Measurements from ENCODE around the gene TRIM41.
"Not testable (repeated sequence)": the region's sequence is repeated elsewhere in the genome, so short reads cannot be mapped to it uniquely, and the experiment has no call there.

TRIM41 gene

DNA sequence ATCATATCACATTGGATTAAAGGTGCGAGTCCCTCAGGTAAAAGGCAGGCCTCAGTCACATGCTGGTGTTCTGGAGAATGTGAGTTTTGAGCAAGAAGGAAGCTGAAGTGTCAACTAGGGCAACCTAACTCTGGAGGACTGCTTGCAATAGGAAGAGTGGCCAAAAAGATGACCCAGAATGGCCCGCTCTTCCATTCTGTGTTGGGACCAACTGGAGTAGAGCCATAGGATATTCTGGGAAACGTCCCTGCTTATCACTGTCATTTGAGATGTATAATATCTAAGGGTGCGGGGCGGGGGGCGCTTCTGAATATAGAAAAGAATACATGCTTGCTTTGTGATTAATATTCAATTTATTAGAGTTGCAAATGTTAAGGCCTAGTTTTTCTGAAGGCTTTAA lies 11.0 kb upstream of the TRIM41 start:
- DNase-seq: no peak

DNA sequence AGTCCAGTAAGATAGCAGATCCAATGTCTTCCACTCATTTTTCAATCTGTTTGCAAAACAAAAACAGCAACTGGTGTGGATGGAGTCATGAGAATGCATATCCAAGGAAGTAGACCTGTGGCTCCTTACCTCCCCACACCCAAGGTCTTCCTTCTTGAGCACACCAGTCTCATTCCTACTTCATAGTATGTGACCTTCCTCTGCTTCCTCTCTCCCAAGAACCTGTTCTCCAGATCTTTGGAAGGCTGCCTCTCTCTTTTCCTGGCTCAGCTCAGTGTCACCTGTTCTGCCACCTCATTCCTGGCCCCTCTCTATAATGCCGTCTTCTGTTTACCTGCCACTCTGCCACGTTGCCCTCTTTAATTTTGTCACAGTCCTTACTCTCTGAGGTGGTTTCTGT lies 10.1 kb upstream of the TRIM41 start:
- DNase-seq: no peak

DNA sequence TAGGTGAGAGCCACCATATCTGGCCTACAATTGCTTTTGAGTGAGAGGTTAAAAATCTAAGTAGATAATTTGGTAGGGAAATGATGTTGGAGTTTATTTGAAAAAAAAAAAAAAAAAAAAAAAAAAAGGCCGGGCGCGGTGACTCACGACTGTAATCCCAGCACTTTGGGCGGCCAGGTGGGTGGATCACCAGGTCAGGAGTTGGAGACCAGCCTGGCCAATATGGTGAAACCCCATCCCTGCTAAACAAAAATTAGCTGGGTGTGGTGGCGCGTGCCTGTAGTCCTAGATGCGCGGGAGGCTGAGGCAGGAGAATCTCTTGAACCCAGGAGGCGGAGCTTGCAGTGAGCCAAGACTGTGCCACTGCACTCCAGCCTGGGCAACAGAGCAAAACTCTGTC lies 8.8 kb upstream of the TRIM41 start:
- not testable (repeated sequence) for DNase-seq

DNA sequence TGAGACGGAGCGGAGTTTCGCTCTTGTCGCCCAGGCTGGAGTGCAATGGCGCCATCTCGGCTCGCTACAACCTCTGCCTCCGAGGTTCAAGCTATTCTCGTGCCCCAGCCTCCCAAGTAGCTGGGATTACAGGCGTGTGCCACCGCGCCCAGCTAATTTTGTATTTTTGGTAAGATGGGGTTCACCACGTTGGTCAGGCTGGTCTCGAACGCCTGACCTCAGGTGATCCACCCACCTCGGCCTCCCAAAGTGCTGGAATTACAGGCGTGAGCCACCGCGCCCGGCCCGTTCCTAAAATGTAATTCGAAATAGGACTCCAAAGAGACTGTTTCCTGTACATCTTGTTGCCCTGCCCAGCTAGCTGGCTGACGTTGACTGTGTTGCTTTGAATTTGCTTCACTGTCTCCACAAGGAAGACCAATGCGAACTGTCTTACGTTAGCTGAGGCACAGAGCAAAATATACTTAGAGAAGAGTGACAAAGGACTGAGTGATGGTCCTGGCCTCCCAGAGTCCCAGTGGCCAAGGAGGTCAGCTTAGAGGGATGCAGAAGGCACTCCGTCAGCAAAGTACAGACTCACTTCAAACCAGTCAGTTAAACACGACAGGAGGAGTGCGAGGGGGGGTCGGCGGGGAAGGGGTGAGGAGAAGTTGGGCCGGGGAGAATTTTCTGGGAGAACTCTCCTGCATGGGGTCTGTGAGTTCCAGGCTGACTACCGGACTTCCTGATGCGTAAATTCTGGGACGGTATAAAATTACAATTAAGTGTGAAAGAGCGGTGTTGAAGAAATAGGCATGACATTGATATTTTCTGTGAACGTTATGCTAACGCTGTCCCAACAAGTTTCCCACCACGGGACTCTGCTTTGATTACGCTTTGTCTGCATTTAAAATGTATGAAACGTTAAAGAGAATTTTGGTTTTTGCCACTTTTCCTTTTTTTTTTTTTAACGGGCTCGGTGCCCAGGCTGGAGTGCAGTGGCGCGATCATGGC lies 6.8 kb upstream of the TRIM41 start:
- DNase-seq: no peak

DNA sequence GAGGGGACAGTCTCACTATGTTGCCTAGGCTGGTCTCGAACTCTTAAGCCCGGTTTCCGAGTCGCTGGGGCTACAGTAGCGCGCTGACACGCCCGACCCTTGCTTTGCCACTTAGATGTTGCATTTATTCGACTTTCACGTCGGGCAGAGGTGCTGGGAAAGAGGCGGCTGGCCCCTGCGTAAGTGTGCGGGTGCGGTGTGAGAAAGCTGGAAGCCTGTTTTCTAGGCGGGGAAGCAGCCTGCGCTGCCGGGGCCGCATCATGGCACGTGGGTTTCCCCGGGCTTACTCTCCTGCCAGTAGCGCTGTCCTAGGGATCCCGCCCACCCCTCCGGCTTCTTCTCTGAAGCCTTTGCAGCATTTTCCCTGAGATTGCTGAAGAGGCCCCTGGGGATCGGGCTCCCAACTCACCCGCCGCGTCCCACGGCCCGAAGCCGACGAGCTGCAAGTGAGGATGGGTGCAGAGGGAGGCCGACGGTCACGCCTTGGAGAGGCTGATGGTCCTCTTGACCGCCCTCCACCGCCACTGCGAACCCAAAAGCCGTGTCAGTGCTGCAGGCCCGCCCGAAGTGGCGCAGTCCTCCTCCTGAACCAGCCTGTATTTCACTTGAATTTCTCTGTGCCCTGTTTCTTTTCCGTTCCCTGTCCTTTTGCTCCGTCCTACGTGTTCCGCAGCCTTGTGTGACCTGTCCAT lies 5.8 kb upstream of the TRIM41 start:
- no peak for DNase-seq

DNA sequence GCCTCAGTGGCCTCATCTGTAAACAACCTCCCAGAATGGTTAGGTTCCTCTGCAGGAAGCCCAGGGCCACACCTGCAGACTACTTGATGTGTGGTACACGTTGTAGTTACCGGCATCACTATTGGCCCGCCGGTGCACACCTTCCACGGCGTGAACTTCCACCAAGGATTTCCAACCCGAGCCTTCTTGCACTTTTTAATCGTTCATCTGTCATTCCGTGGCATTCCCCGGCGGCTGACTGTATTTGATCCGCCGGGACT lies 5.3 kb upstream of the TRIM41 start:
- no peak for DNase-seq

DNA sequence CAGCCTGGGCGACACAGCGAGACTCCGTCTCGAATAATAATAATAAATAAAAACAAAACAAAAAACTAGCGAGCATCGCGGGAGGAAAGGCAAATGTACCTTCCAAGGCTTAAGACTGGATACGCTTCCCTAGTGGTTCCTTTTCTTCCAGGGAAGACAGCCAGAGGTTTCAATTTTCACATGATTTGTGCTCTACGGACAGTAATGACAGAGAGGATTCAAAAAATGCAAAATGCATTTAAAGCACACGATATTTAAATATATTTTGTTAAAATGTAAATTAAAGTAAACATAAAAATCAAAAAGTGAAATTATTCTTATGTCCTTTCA lies 4.3 kb upstream of the TRIM41 start:
- DNase-seq: no peak

DNA sequence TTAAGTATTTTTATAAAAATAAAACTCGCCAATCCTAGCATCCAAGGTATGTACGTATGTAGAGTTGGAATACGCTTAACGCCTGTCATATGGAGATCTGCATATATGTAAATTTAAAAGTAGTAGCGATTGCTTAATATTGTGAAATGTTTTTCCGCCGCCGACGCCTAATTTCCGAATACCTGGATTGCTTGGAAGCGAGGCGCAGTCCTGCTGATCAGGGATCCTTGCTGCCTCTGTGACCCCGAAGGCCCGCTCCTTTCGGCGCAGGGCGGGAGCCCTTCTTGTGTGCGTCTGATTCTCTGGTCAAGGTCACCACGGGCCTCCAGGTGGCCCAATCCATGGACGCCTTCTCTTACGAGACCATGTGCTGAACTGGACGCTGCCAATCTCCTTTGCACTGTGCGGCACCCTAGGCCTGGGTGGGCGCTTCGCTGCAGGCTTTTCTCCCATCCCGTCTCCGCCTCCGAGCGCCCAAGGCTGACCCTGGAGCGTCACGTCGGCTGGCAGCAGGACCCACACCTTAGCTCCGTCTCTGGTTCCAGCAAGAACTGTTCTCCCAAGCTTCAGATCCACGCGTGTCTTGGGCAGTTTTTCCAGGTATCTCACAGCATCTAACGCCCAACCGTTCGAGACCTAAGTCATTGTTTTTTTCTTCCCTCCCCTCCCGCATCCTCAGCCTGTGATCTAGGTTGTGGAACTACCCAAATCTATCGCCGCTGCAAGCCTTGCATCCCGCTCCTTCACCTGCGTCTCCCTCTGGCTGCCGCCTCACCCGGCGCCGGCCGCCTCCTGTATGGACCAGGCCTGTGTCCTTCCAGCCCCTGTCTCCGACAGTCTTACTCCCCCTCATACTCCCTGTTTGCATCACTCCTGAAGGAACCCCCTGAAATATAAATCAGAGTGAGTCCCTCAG lies 3.6 kb upstream of the TRIM41 start:
- no peak for DNase-seq

DNA sequence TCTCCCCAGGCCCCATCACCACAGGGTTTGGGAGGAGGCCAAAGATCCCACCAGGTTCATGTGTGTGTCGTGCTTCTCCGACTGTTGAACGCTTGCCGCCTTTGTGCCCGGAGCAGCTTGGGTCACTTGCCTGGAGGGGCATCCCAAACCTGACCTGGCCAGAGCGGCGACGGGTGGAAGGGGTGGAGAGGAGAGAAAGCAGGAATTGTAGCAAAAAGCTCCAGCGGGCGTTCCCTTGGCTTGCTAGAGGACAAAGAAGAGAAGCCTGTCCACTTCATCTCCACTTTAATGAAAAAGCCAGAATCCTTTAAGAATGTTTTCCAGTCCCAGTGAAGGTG lies 2.9 kb upstream of the TRIM41 start:
- no peak for DNase-seq

DNA sequence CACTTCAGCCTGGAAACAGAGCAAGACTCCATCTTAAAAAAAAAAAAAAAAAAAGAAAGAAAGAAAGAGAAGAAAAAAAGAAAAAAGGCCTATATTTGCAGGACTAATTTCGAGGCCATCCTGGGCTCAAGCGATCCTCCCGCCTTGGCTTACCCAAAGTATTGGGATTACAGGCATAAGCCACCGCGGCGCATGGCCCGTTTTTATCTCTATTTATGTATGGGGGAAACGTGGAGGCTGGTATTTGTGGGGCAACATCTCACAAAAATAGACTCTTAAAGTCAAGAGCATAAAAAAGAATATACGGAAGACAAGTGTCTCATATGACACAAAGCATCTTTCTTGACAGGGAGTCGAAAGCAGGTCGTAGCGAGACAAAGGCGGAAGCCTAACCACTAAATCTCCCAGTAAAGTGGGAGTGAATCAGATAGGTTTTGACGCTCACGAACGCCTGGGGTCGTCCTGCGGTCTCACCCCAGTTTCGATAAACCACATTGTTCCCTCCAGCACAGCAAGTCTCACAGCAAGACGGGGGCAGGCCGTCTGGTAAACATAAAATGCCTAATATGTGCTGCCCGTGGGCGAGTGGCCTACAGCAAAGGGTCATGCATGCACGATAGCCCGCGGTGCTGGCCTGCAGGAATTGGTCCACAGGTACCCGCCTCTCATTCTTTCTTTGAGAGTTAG lies 1.8 kb upstream of the TRIM41 start:
- no peak for DNase-seq

DNA sequence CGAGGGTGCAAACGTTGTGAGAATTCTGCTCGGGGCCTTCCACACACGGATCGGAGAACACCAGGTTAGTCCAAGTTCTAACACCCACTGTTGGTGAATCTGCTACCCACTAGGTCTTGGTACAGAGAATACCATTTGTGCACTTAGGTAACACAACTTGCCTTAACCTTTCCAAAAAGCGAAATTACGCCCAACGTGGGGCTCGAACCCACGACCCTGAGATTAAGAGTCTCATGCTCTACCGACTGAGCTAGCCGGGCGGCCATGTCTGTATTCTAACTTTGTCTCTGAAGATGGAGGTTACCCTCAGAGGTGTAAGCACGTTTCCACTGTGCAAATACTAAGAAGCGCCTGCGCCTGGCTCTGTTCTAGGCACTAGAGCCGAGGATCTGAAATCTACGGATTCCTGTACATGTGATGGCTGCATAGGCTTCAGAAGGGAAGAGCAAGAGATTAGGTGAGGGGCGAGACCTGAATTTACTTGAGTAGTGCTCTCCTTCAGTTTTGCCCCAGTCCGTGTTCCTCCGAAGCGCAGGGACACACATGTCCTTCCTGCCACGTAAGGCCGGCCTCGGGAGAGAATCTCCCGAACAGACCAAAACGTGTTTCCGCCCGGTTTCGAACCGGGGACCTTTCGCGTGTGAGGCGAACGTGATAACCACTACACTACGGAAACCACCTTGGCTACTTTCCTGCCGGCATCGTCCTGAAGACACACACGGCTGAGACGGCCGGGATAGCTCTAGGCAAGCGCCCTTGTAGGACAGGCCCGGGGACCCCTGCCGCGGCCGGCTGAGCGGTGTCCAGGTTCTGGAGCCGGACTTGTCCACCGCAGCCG lies 1.1 kb upstream of the TRIM41 start:
- DNase-seq: no peak

DNA sequence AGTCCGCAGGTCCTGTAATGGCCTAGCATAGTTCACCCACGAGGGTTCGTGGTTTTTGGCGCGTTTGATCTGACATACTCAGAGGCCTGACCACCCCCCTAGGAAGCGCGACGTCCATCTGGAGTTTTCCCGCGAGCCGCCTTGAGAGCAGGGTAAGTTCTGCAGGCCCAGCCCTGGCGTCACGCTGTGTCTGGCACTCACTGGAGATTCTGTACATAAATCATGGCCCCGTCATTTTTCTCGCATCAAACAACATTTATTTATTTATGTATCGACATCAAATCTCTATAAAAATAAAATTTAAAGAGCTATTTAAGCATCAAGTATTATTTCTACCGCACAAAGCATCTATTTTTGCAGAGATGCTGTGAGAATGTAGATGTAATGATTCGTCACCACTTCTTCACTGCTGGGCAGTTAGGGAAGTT lies 437 bp upstream of the TRIM41 start:
- no peak for DNase-seq

DNA sequence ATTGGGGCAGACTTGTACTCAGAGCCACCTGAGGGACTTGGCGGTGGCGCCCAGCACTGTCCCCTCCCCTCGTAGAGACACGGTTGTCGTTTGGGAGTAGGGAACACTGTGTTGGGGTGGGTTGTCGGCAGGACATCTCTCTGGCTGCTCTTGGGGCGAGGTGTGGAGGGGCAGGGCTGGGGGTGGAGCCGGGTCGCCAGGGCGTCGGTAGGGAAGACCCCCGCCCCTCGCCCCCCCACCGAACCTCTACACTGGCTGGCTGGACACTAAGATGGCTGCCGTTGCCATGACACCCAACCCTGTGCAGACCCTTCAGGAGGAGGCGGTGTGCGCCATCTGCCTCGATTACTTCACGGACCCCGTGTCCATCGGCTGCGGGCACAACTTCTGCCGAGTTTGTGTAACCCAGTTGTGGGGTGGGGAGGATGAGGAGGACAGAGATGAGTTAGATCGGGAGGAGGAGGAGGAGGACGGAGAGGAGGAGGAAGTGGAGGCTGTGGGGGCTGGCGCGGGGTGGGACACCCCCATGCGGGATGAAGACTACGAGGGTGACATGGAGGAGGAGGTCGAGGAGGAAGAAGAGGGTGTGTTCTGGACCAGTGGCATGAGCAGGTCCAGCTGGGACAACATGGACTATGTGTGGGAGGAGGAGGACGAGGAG lies 778 bp downstream of the TRIM41 start:
- DNase-seq: no peak

DNA sequence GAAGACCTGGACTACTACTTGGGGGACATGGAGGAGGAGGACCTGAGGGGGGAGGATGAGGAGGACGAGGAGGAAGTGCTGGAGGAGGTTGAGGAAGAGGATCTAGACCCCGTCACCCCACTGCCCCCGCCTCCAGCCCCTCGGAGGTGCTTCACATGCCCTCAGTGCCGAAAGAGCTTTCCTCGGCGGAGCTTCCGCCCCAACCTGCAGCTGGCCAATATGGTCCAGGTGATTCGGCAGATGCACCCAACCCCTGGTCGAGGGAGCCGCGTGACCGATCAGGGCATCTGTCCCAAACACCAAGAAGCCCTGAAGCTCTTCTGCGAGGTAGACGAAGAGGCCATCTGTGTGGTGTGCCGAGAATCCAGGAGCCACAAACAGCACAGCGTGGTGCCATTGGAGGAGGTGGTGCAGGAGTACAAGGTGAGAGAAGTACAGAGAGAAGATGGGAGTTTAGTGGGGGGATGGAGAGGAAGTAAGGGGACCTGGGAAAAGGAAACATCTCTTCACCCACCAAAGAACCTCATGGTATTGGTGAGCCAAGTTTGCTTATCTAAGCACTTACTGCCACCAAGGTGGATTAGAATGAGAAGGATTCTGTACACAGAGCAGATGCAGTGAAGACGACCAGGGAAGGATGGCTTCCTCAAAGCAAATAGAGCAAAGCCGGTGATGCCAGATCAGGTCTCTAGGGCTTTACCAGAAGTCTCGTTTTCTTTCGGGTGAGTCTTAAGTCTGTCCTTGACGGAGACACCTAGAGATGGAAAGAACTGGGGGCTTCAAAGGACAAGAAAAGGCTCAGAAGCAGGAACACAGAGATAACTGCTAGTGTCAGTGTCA lies 1.5 kb downstream of the TRIM41 start:
- no peak for DNase-seq

DNA sequence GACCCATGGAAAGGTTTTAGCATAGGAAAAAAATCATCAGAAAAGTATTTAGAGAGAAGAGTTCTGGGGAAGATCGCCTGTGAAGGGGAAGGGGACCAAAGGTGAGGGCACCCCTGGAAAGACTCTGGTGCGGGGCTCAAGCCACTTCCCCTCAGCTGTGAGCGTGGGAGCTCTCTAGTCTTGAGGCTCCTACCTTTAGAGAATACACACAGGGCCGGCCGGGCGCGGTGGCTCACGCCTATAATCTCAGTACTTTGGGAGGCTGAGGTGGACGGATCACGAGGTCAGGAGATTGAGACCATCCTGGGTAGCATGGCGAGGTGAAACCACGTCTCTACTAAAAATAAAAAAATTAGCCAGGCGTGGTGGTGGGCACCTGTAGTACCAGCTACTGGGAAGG lies 6.9 kb downstream of the TRIM41 start:
- no peak for DNase-seq

DNA sequence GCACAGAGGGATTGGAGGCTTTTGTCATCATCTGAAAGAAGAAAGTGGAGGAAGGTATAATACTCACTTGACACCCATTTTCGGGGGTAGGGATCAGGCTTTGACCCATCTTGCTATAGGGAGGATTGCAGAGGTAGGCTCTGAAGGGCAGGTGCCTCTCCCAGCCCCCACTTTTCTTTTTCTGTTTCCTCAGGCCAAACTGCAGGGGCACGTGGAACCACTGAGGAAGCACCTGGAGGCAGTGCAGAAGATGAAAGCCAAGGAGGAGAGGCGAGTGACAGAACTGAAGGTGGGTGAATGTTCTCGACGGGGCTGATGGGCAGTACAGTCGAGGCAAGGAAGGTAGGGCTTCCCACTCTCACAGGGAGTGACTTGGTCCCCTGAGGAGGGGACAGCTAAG lies 7.5 kb downstream of the TRIM41 start:
- no peak for DNase-seq

DNA sequence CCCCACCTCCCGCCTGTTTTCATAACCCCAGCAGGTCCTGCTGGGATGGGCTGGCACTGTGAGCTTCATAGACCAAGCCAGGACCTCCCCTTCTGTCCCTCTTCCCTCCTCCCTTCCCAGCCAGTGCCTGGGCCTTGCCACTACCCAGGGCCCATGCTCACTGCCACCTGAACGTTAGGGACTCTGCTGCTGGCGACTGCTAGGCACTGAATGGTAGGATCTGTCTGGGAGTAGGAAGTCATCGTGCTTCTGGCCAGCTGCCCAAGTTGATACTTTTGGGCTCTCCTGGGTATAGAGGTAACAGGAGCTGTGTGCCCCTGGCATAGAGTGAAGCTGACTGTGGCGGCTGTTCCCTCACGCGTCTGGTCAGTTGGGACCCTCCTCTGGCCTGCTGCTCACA lies 8.4 kb downstream of the TRIM41 start:
- DNase-seq: no peak

DNA sequence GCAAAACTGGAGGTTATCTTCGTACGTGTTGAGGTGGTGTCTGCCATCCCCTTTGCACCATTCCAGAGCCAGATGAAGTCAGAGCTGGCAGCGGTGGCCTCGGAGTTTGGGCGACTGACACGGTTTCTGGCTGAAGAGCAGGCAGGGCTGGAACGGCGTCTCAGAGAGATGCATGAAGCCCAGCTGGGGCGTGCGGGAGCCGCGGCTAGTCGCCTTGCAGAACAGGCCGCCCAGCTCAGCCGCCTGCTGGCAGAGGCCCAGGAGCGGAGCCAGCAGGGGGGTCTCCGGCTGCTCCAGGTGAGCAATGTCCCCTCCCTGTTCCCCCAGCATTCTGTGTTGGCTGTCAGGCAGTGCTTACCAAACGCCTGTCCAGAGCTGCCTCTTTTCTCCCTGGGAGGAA lies 9.5 kb downstream of the TRIM41 start:
- DNase-seq: no peak

DNA sequence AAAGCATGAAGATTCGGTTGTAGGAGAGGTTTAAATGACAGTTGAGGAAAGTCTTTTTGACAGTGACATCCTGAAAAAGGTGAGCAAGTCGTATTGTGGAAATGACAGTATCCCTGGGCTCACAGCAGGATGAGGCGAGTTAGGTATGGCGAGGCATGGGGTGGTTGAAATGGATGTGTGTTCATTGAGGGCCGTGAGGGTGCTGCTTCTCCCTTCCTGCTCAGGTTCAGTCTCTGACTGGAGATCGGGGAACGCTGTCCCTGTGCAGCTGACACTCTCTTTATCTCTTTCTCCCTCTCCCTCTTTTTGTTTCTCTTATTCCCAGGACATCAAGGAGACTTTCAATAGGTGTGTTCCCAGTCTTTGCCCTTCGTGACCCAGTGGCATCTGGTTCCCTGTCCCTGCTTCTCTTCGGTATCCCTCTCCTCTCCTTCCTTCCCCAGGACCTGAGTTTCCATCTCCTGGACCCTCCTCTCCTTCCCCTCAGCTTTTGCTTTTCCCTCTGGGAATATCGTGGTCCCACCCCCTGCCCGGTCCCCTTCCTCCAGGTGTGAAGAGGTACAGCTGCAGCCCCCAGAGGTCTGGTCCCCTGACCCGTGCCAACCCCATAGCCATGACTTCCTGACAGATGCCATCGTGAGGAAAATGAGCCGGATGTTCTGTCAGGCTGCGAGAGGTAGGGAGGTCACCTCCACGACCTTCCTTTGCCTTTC lies 10.2 kb downstream of the TRIM41 start:
- no peak for DNase-seq
